C4-2B (cell line): ENCODE results near the gene FHOD3.

Experiments used
- H3K27ac ChIP-seq: fragments of 450-650 bp; 2 replicates; pipeline ENCODE4 v1.5.1; 2017
- ZFX ChIP-seq: fragments of 450-650 bp; IDR thresholded peaks from 2 replicates; pipeline ENCODE4 v1.6.1; 2017
- TF ChIP-seq, protein P1 (sequence below): fragments of 450-650 bp; conservative IDR thresholded peaks from 2 replicates; pipeline ENCODE4 v1.5.1; 2017; ENCODE audit warnings: mild to moderate bottlenecking

FHOD3 gene

DNA sequence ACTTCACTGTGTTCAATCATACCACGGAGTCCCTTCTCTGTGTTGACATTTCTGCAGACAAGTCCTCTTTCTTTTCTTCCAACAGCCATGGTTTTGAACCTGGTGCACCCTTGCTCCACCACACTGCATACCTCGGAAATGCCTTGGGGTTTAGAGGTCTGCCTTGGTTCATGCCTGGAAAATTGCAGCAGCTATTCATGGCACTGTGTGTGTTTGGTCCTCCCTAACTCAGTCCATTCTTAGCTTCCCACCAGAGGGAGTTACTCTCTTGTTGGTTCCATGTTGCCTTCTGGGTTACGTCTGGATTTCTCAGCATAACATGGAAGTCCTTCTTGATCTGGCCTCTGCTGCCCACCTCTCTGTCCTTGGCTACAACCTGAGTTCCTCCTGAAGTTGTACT lies 206.0 kb downstream of the FHOD3 start:
- TF ChIP-seq ZFX, result no peak
- TF ChIP-seq, protein P1, sequence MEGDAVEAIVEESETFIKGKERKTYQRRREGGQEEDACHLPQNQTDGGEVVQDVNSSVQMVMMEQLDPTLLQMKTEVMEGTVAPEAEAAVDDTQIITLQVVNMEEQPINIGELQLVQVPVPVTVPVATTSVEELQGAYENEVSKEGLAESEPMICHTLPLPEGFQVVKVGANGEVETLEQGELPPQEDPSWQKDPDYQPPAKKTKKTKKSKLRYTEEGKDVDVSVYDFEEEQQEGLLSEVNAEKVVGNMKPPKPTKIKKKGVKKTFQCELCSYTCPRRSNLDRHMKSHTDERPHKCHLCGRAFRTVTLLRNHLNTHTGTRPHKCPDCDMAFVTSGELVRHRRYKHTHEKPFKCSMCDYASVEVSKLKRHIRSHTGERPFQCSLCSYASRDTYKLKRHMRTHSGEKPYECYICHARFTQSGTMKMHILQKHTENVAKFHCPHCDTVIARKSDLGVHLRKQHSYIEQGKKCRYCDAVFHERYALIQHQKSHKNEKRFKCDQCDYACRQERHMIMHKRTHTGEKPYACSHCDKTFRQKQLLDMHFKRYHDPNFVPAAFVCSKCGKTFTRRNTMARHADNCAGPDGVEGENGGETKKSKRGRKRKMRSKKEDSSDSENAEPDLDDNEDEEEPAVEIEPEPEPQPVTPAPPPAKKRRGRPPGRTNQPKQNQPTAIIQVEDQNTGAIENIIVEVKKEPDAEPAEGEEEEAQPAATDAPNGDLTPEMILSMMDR, result no peak
- H3K27ac ChIP-seq, result no peak overlapping the region

DNA sequence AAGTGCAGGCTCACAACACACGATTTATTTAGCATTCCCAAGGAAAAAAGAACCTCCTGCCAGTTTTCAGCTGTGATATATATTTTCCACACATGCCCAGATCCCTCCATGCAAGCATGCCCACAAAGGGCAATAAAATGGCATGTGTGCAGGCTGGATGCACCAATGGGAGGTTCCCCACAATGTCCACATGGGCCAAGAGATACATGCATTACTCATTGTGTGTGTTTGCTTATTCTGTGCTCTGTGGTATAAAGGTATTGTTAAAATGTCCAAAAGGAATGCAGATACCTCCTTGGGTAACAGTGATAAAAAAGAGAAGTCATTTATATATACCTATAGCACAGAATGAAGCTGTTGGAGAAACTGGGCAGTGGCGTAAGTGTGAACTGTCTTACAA lies 207.4 kb downstream of the FHOD3 start:
- no peak for TF ChIP-seq ZFX
- TF ChIP-seq, protein P1, result no peak

DNA sequence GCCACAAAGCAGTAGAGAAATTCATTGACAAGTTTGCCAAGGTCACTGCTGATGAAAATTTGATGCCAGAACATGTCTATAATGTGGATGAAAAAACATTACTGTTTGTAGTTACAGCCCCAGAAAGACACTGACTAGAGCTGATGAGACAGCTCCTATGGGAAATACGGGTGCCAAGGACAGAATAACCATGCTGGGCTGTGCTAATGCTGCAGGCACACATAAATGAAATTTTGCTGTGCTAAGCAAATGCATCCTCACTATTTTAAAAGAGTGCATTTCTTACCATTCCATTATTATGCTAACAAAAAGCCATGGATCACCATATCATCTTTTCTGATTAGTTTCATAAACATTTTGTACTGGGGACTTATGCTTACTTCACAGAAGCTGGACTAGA lies 208.2 kb downstream of the FHOD3 start:
- TF ChIP-seq, protein P1, result no peak
- TF ChIP-seq ZFX, result no peak
- no peak overlapping the region for H3K27ac ChIP-seq

More for the DNA sequence above, 207.4 kb downstream of the FHOD3 start:
- no peak overlapping the region for H3K27ac ChIP-seq

DNA sequence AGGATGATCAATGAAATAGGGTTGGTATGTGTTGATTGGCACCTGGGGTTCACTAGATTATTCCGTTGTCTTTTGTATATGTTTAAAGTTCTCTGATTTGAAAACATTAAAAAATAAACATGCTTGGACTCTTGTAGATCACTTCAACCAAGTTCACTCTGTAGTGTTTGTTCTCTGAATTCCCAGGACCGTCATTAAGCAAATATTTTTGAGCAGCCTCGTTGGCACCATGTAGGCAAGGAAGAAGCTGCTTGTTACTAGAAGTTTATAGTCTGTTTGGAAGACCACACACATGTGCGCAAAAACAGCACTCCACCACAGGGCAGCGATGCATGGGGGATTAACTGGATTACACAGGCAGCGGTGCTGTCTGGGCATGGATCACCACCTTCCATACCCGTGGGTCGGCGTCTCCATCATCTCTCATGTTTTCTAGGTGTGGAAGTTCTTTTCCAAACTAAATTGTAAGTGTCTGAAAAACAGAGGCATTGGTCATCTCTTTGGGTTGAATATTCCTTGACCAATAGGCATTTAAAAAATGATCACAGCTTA lies 212.2 kb downstream of the FHOD3 start:
- H3K27ac ChIP-seq, result no peak overlapping the region
- TF ChIP-seq, protein P1, result no peak
- TF ChIP-seq ZFX, result no peak

DNA sequence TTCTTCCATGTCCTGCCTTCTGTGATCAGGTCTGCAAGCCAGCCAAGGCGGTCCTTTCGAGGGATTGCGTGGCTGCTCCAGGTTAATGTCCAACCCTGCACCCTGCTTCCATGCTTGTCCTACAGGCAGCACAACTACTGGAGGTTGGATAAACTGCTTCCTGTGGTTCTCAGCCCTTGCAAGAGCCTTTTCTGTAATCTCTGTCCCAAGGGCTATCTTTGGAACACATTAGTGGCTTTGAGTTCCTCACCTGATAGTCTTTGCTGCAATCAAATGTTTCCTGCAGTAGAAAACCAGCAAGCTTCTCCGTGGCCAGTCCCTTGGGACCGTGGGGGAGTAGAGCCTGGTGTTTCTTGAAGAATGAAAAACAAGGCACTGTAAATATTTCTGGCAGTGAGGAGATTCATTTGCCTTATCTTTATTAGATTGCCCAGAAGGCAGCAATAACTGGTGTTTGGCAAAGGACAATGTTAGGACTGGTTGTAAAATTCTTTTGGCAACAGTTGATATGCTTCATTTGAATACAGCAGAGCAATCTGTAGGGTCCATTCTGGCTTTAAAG lies 214.4 kb downstream of the FHOD3 start:
- H3K27ac ChIP-seq, result peak overlapping the region; percentile 41
- TF ChIP-seq ZFX, result no peak
- TF ChIP-seq, protein P1, result no peak

DNA sequence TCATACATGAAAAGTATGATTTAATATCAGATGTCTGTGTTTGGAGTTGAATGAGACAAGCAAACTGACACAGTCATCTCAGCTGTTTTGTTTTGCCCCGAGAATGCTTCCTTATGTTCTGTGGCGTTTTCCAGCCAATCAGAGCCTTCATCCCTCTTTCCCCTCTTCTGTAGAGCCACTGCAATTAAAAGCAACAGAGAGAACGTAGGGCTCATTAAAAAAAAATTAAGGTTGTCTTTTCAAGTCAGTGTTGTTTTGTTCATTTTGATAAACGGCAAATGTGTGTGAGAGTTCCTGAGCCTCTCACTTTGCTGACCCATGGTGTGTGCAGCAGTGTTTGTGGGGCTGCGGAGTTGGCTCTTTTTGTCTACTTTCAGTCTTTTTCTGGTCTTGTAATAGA lies 216.0 kb downstream of the FHOD3 start:
- TF ChIP-seq, protein P1, result no peak
- TF ChIP-seq ZFX, result no peak
- no peak overlapping the region for H3K27ac ChIP-seq

DNA sequence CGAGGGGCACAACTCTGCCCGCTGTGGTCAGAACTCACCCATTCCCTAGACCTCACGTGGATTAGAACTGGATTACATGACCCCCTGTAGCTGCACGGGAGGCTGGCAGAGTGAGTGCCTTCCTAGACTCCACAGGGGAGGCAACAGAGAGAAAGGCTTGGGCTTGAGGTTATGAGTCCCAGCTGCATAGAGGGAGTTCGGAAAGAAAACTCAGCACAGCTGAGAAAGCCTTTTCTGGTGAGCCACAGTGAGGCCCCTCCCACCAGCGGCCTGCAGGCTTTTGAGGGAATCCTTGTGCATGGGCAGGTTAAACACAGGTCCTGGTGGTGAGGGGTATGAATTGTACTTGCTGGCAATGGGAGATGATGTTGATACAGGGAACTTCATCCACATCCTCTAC lies 217.3 kb downstream of the FHOD3 start:
- no peak overlapping the region for H3K27ac ChIP-seq
- TF ChIP-seq, protein P1, result no peak
- no peak for TF ChIP-seq ZFX
